GM08714 (cell line): ENCODE measurements around the gene B4GALNT2.
"Not testable (repeated sequence)": the region's sequence is repeated elsewhere in the genome, so short reads cannot be mapped to it uniquely, and the experiment has no call there.

Source experiments
- H3K4me3 ChIP-seq: fragments of 200-500 bp; sonication (Bioruptor generic); 2 replicates; pipeline ENCODE4 v1.5.1; 2014; ENCODE audit warnings: mild to moderate bottlenecking, low read length, inconsistent platforms
- ZNF274 ChIP-seq: IDR thresholded peaks from 2 replicates; pipeline ENCODE4 v1.6.1; 2012; ENCODE audit warnings: mild to moderate bottlenecking, low read depth, low read length

The B4GALNT2 gene

GRCh38 chr17:49183801-49184200 lies 51.2 kb downstream of the B4GALNT2 start:
- TF ChIP-seq ZNF274, result no peak
- H3K4me3 ChIP-seq, result no peak overlapping the region

GRCh38 chr17:49184522-49184921 lies 52.0 kb downstream of the B4GALNT2 start:
- H3K4me3 ChIP-seq, result not testable (repeated sequence)

GRCh38 chr17:49185381-49185780 lies 52.8 kb downstream of the B4GALNT2 start:
- not testable (repeated sequence) for H3K4me3 ChIP-seq

- TF ChIP-seq ZNF274, result no peak
- H3K4me3 ChIP-seq, result no peak overlapping the region
Measured at GRCh38 chr17:49187301-49187700, 54.7 kb downstream of the B4GALNT2 start.

- TF ChIP-seq ZNF274, result no peak
- H3K4me3 ChIP-seq, result no peak overlapping the region
Measured at GRCh38 chr17:49190932-49191331, 58.4 kb downstream of the B4GALNT2 start.

- no peak for TF ChIP-seq ZNF274
- peak overlapping the region; percentile 67 for H3K4me3 ChIP-seq
Measured at GRCh38 chr17:49191409-49191916, 58.9 kb downstream of the B4GALNT2 start.

GRCh38 chr17:49191917-49192741 lies 59.6 kb downstream of the B4GALNT2 start:
- peak overlapping the region; percentile 67 for H3K4me3 ChIP-seq
- no peak for TF ChIP-seq ZNF274

GRCh38 chr17:49193513-49194296 lies 61.1 kb downstream of the B4GALNT2 start:
- peak overlapping the region; percentile 58 for H3K4me3 ChIP-seq
- TF ChIP-seq ZNF274, result no peak

GRCh38 chr17:49194297-49194607 lies 61.7 kb downstream of the B4GALNT2 start:
- H3K4me3 ChIP-seq, result no peak overlapping the region; the same call in 1 of the 2 replicates
- TF ChIP-seq ZNF274, result no peak

GRCh38 chr17:49195751-49196150 lies 63.2 kb downstream of the B4GALNT2 start:
- TF ChIP-seq ZNF274, result no peak

GRCh38 chr17:49196520-49196919 lies 64.0 kb downstream of the B4GALNT2 start:
- TF ChIP-seq ZNF274, result no peak
- H3K4me3 ChIP-seq, result no peak overlapping the region

More at GRCh38 chr17:49195751-49196150, 63.2 kb downstream of the B4GALNT2 start:
- no peak overlapping the region for H3K4me3 ChIP-seq

- no peak overlapping the region for H3K4me3 ChIP-seq
- TF ChIP-seq ZNF274, result no peak
Measured at GRCh38 chr17:49197346-49197998, 64.9 kb downstream of the B4GALNT2 start.

GRCh38 chr17:49198211-49198610 lies 65.6 kb downstream of the B4GALNT2 start:
- TF ChIP-seq ZNF274, result no peak
- H3K4me3 ChIP-seq, result no peak overlapping the region

- no peak overlapping the region for H3K4me3 ChIP-seq
- TF ChIP-seq ZNF274, result no peak
Measured at GRCh38 chr17:49200423-49201083, 68.0 kb downstream of the B4GALNT2 start.
